ENCODE measurements around the gene DAB1. TPM values are rescaled to one million over a fixed set of nuclear protein-coding genes. Genes with fewer than 3 reads are reported as not detected.

DAB1 gene
- total RNA-seq, 4 donors from 2014 or later, result under 0.01 to 5.9 (median 0.61) TPM

- Histone ChIP-seq H3K9me3 (no peaks in the 10 kb centered on the region), H3K4me3 (no peak overlapping the region), H3K27me3 (no peaks in the 10 kb centered on the region), H3K36me3 (no peaks in the 10 kb centered on the region), H3K27ac (no peak overlapping the region), H3K4me1 (no peaks in the 10 kb centered on the region)
- TF ChIP-seq, protein P1, sequence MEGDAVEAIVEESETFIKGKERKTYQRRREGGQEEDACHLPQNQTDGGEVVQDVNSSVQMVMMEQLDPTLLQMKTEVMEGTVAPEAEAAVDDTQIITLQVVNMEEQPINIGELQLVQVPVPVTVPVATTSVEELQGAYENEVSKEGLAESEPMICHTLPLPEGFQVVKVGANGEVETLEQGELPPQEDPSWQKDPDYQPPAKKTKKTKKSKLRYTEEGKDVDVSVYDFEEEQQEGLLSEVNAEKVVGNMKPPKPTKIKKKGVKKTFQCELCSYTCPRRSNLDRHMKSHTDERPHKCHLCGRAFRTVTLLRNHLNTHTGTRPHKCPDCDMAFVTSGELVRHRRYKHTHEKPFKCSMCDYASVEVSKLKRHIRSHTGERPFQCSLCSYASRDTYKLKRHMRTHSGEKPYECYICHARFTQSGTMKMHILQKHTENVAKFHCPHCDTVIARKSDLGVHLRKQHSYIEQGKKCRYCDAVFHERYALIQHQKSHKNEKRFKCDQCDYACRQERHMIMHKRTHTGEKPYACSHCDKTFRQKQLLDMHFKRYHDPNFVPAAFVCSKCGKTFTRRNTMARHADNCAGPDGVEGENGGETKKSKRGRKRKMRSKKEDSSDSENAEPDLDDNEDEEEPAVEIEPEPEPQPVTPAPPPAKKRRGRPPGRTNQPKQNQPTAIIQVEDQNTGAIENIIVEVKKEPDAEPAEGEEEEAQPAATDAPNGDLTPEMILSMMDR (IDR thresholded peaks at IDR 0.05), result no peak
- TF ChIP-seq POLR2A (IDR thresholded peaks at IDR 0.05), result no peak
- no peak for DNase-seq
- intact Hi-C loops (cut with DNase I; ENCODE audit: low total_unique reads), result no loop called here
Measured at GRCh38 chr1:57249511-57249910, 174.3 kb downstream of the DAB1 start.

GRCh38 chr1:57248830-57249229 is 175.0 kb downstream of the DAB1 start:
- TF ChIP-seq, protein P1 (IDR thresholded peaks at IDR 0.05), result no peak
- no peak for TF ChIP-seq POLR2A (IDR thresholded peaks at IDR 0.05)

GRCh38 chr1:57238233-57238781 is 185.6 kb downstream of the DAB1 start:
- no peaks in the 10 kb centered on the region for H3K9me3 ChIP-seq
- intact Hi-C loops (cut with DNase I; ENCODE audit: low total_unique reads), result no loop called here
- H3K4me3 ChIP-seq, result no peak overlapping the region
- DNase-seq, result no peak
- TF ChIP-seq POLR2A (IDR thresholded peaks at IDR 0.05), result no peak
- TF ChIP-seq, protein P1 (IDR thresholded peaks at IDR 0.05), result no peak
- H3K27ac ChIP-seq, result no peak overlapping the region
- no peaks in the 10 kb centered on the region for H3K4me1 ChIP-seq
- H3K36me3 ChIP-seq, result no peaks in the 10 kb centered on the region
- H3K27me3 ChIP-seq, result no peaks in the 10 kb centered on the region

More at GRCh38 chr1:57248830-57249229, 175.0 kb downstream of the DAB1 start:
- intact Hi-C loops (cut with DNase I; ENCODE audit: low total_unique reads), result no loop called here
- no peaks in the 10 kb centered on the region for H3K36me3 ChIP-seq
- H3K27me3 ChIP-seq, result no peaks in the 10 kb centered on the region
- no peak for DNase-seq
- H3K4me1 ChIP-seq, result no peaks in the 10 kb centered on the region
- no peak overlapping the region for H3K4me3 ChIP-seq
- H3K9me3 ChIP-seq, result no peaks in the 10 kb centered on the region
- H3K27ac ChIP-seq, result no peak overlapping the region

DNA sequence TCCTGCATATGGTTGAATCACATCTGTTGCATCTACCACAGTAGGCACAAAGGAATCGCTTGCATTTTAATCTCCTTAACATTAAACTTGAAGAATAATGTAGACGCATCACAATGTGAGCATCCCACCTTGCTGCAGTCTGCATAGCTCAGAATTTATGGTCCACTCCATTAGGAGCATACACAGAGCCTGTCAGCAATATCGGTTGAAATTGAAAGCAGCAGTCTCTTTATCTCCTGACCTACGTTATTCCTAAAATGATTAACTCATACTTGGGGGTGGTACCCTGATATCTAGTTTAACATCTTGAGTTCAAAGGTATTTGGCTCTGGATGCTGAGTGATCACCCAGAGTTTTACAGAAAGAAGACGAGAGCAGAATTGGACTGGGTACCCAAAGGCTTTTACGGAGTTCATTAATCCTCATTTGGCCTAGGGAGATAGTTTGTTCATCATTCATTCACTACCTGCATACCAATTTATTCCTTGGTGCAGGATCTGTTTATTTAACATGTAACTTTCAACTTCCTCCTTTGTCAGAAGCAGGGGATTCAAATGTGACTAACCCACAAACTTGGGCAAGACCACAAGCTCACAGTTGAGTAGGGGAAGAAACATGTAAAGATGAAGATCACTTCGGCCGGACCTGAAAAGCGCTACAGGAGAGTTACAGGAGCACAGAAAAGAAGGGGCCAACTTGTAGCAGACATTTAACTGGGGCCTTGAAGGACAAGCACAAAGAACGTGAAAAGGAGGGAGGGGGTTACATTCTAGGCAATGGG is 187.9 kb downstream of the DAB1 start:
- intact Hi-C loops (cut with DNase I; ENCODE audit: low total_unique reads), result no loop called here
- no peaks in the 10 kb centered on the region for H3K9me3 ChIP-seq
- H3K4me3 ChIP-seq, result no peak overlapping the region
- H3K4me1 ChIP-seq, result no peaks in the 10 kb centered on the region
- DNase-seq, result no peak
- H3K36me3 ChIP-seq, result no peaks in the 10 kb centered on the region
- no peaks in the 10 kb centered on the region for H3K27me3 ChIP-seq
- no peak for TF ChIP-seq POLR2A (IDR thresholded peaks at IDR 0.05)
- TF ChIP-seq, protein P1 (IDR thresholded peaks at IDR 0.05), result no peak
- H3K27ac ChIP-seq, result no peak overlapping the region

DNA sequence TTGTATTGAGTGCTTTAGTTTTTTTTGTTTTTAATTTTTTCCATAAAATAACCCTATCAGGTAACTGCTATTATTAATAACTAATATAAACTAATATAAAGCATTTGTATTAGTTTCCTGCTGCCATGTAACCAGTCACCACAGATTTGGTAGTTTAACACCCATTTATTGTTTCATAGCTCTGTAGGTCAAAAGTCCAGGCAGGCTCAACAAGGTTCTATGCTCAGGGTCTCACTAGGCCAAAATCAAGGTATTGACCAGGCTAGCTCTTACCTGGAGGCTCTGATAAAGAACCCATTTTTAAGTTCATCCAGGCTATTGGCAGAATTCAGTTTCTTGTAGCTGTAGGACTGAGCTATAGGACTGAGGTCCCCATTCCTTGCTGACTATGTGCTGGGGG is 189.4 kb downstream of the DAB1 start:
- Histone ChIP-seq H3K4me3 (no peak overlapping the region), H3K27ac (no peak overlapping the region), H3K27me3 (no peaks in the 10 kb centered on the region), H3K36me3 (no peaks in the 10 kb centered on the region), H3K9me3 (no peaks in the 10 kb centered on the region), H3K4me1 (no peaks in the 10 kb centered on the region)
- TF ChIP-seq, protein P1 (IDR thresholded peaks at IDR 0.05), result no peak
- no peak for TF ChIP-seq POLR2A (IDR thresholded peaks at IDR 0.05)
- intact Hi-C loops (cut with DNase I; ENCODE audit: low total_unique reads), result no loop called here
- DNase-seq, result no peak
